Neuronal stem cell (in vitro differentiated cells): ENCODE measurements around the gene METTL8.

Experiments
- DNase-seq: peaks from one replicate; pipeline ENCODE4 v3.0.0-alpha.2; 2013; ENCODE audit warnings: low spot score
- H2AFZ ChIP-seq: one replicate; pipeline ENCODE4 v1.6.1; 2013; ENCODE audit warnings: mild to moderate bottlenecking, low read length, inconsistent platforms
- H2AK5ac ChIP-seq: 2 replicates; pipeline ENCODE4 v1.6.1; 2013; ENCODE audit warnings: low read depth, mild to moderate bottlenecking, inconsistent platforms, low read length, moderate library complexity, mixed read lengths
- H2BK120ac ChIP-seq: 2 replicates; pipeline ENCODE4 v1.6.1; 2013; ENCODE audit warnings: low read depth, mild to moderate bottlenecking, inconsistent platforms, low read length, moderate library complexity, mixed read lengths
- H2BK12ac ChIP-seq: one replicate; pipeline ENCODE4 v1.6.1; 2013; ENCODE audit warnings: low read length, inconsistent platforms
- H2BK15ac ChIP-seq: 2 replicates; pipeline ENCODE4 v1.6.1; 2013; ENCODE audit warnings: mild to moderate bottlenecking, low read length, inconsistent platforms, mixed read lengths
- H2BK5ac ChIP-seq: one replicate; pipeline ENCODE4 v1.6.1; 2013; ENCODE audit warnings: inconsistent platforms, mild to moderate bottlenecking, low read length, moderate library complexity
- H3K14ac ChIP-seq: one replicate; pipeline ENCODE4 v1.6.1; 2013; ENCODE audit warnings: low read length, inconsistent platforms
- H3K18ac ChIP-seq: 2 replicates; pipeline ENCODE4 v1.6.1; 2013; ENCODE audit warnings: low read length, inconsistent platforms
- H3K23ac ChIP-seq: 2 replicates; pipeline ENCODE4 v1.6.1; 2013; ENCODE audit warnings: low read depth, mild to moderate bottlenecking, mixed read lengths, low read length, inconsistent platforms; ENCODE audit not compliant: poor library complexity
- H3K27ac ChIP-seq: replicated peaks from 3 replicates; pipeline ENCODE4 v1.5.1; 2013; ENCODE audit warnings: low read length, inconsistent platforms
- H3K27me3 ChIP-seq, 3 experiments: 2 replicates each; pipeline ENCODE4 v1.6.1; 2013; ENCODE audit warnings: low read length in 3 of 3, mild to moderate bottlenecking in 2 of 3, inconsistent platforms in 1 of 3, low read depth in 1 of 3, mixed read lengths in 1 of 3, moderate library complexity in 1 of 3; ENCODE audit not compliant: control insufficient read depth in 3 of 3, insufficient read depth in 3 of 3
- H3K36me3 ChIP-seq, 2 donors: replicated peaks in 1 of 2; 2 replicates each; pipeline ENCODE4 v1.6.1; 2013; ENCODE audit warnings: low read length in 2 of 2; ENCODE audit not compliant: control insufficient read depth in 2 of 2, insufficient read depth in 2 of 2
- H3K4ac ChIP-seq: 2 replicates; pipeline ENCODE4 v1.6.1; 2013; ENCODE audit warnings: inconsistent platforms, mild to moderate bottlenecking, low read length, moderate library complexity
- H3K4me1 ChIP-seq, 2 donors: 1 replicate in 1 of 2; 2 replicates in 1 of 2; pipeline ENCODE4 v1.6.1; 2013; ENCODE audit warnings: low read length in 2 of 2, low read depth in 1 of 2; ENCODE audit not compliant: control insufficient read depth in 2 of 2, insufficient read depth in 1 of 2
- H3K4me2 ChIP-seq: one replicate; pipeline ENCODE4 v1.6.1; 2013; ENCODE audit warnings: mild to moderate bottlenecking, low read length, inconsistent platforms; ENCODE audit not compliant: insufficient read depth, poor library complexity, severe bottlenecking
- H3K4me3 ChIP-seq, 2 donors: 2 replicates each; pipeline ENCODE4 v1.5.1; 2013; ENCODE audit warnings: low read length in 2 of 2, mild to moderate bottlenecking in 2 of 2, inconsistent platforms in 1 of 2, moderate library complexity in 1 of 2
- H3K79me1 ChIP-seq: one replicate; pipeline ENCODE4 v1.6.1; 2013; ENCODE audit warnings: low read depth, mild to moderate bottlenecking, inconsistent platforms, low read length, moderate library complexity
- H3K9ac ChIP-seq: one replicate; pipeline ENCODE4 v1.6.1; 2013; ENCODE audit warnings: mild to moderate bottlenecking, low read depth, low read length, inconsistent platforms; ENCODE audit not compliant: poor library complexity
- H3K9me3 ChIP-seq, 2 donors: replicated peaks in 1 of 2; 2 replicates each; pipeline versions ENCODE3 to v1.6.1; 2013; ENCODE audit warnings: low read length in 2 of 2, mild to moderate bottlenecking in 2 of 2, inconsistent platforms in 1 of 2, low read depth in 1 of 2, mixed read lengths in 1 of 2, moderate library complexity in 1 of 2; ENCODE audit not compliant: control insufficient read depth in 2 of 2, insufficient read depth in 1 of 2
- H4K8ac ChIP-seq: one replicate; pipeline ENCODE4 v1.6.1; 2013; ENCODE audit warnings: low read depth, mild to moderate bottlenecking, inconsistent platforms, low read length, moderate library complexity
- H4K91ac ChIP-seq: one replicate; pipeline ENCODE4 v1.6.1; 2013; ENCODE audit warnings: low read length, low read depth, mild to moderate bottlenecking, inconsistent platforms; ENCODE audit not compliant: poor library complexity
- WGBS, 2 donors: extraction: QIAGEN DNeasy Blood & Tissue Kit; methylation state at CpG; one replicate each; pipeline ENCODE4 v1.1.7; 2013; ENCODE audit warnings: missing lambda C conversion rate in 2 of 2, mixed read lengths in 1 of 2; ENCODE audit not compliant: insufficient read length in 2 of 2, insufficient replicate concordance in 1 of 2; ENCODE audit errors: extremely low coverage in 2 of 2; 5-methylcytosine and 5-hydroxymethylcytosine counted together

METTL8 gene

DNA sequence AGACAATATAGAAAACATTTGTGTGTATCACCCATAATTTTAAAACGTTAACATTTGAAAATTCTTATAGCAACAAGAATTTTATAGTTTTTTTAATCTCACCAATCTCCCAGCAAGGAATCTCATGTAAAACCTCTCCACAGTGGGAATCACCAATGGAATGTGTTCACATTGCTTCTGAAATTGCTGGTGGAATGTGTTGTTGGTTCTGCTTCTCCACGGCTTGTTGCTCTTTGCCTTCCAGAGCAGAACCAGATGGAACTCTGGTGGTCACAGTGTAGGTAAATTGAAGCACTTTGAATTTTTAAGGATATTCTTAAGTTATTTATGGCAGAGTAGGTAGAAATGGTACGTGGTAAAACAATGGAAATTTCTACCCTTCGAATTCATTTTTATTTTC is 35.4 kb upstream of the METTL8 start:
- Histone ChIP-seq H4K8ac (no peak overlapping the region), H3K9ac (no peak overlapping the region), H3K4me3 (no peak overlapping the region), H2AK5ac (no peak overlapping the region), H2BK5ac (no peak overlapping the region), H3K36me3 (peaks cover 6 to 72% of the 10 kb centered on the region in 2 donors), H4K91ac (no peak overlapping the region), H2BK12ac (no peak overlapping the region), H2BK120ac (no peak overlapping the region), H3K23ac (no peak overlapping the region), H3K27ac (no peak overlapping the region), H3K9me3 (no peaks in the 10 kb centered on the region), H3K4me1 (no peaks in the 10 kb centered on the region), H3K27me3 (no peaks in the 10 kb centered on the region), H2BK15ac (no peak overlapping the region), H3K4me2 (no peak overlapping the region), H2AFZ (no peak overlapping the region), H3K4ac (no peak overlapping the region), H3K14ac (no peak overlapping the region), H3K79me1 (no peaks in the 10 kb centered on the region), H3K18ac (no peak overlapping the region)
- DNase-seq: no peak
- no CpG with 5 or more reads among the region's 4 CpGs for whole genome bisulfite sequencing, 2 donors

GRCh38 chr2:171460537-171460936 is 26.7 kb upstream of the METTL8 start:
- H4K8ac ChIP-seq: no peak overlapping the region
- no peak overlapping the region for H3K14ac ChIP-seq
- H3K9me3 ChIP-seq: peaks cover 0 to 22% of the 10 kb centered on the region in 2 donors
- no CpG with 5 or more reads among the region's 1 CpG for WGBS, 2 donors
- no peak overlapping the region for H3K4ac ChIP-seq
- H3K18ac ChIP-seq: no peak overlapping the region
- H3K4me1 ChIP-seq: no peaks in the 10 kb centered on the region
- H2BK120ac ChIP-seq: no peak overlapping the region
- no peak overlapping the region for H3K4me3 ChIP-seq
- H3K27me3 ChIP-seq: no peaks in the 10 kb centered on the region
- no peak overlapping the region for H2BK15ac ChIP-seq
- no peak overlapping the region for H2BK5ac ChIP-seq
- H3K23ac ChIP-seq: no peak overlapping the region
- no peaks in the 10 kb centered on the region for H3K79me1 ChIP-seq
- H2BK12ac ChIP-seq: no peak overlapping the region
- no peak overlapping the region for H2AFZ ChIP-seq
- H3K27ac ChIP-seq: no peak overlapping the region
- no peak overlapping the region for H3K4me2 ChIP-seq
- no peak for DNase-seq
- H4K91ac ChIP-seq: no peak overlapping the region
- H3K36me3 ChIP-seq: peaks cover 5 to 80% of the 10 kb centered on the region in 2 donors
- H2AK5ac ChIP-seq: no peak overlapping the region
- H3K9ac ChIP-seq: no peak overlapping the region

DNA sequence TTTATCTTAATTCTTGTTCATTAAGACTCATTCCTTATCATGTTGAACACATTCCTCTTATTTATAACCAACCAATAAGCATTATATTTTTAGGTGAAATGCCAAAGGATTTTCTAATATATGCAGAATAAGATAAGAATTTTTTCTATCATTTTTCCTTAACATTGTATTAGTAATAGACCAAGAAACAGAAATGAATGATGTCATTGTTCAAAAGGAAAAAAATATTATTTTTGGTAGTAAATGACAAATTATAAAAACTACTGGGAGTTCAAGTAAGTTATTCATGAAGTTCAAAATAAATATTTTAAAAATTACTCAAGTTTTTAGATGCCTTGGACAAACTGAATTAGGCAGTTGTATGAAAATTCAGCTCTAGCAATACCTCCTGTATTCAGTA is 25.7 kb upstream of the METTL8 start:
- H4K8ac ChIP-seq: no peak overlapping the region
- no peak overlapping the region for H3K4ac ChIP-seq
- H3K79me1 ChIP-seq: no peaks in the 10 kb centered on the region
- H3K4me1 ChIP-seq: no peaks in the 10 kb centered on the region
- no peak overlapping the region for H2AK5ac ChIP-seq
- H4K91ac ChIP-seq: no peak overlapping the region
- H2BK12ac ChIP-seq: no peak overlapping the region
- no peaks in the 10 kb centered on the region for H3K27me3 ChIP-seq
- H2AFZ ChIP-seq: no peak overlapping the region
- H3K9ac ChIP-seq: no peak overlapping the region
- H3K23ac ChIP-seq: no peak overlapping the region
- no peak overlapping the region for H2BK120ac ChIP-seq
- DNase-seq: no peak
- no peak overlapping the region for H2BK15ac ChIP-seq
- peaks cover 0 to 28% of the 10 kb centered on the region in 2 donors for H3K9me3 ChIP-seq
- H3K36me3 ChIP-seq: peaks cover 7 to 89% of the 10 kb centered on the region in 2 donors
- no peak overlapping the region for H3K4me3 ChIP-seq
- H2BK5ac ChIP-seq: no peak overlapping the region
- no peak overlapping the region for H3K18ac ChIP-seq
- H3K14ac ChIP-seq: no peak overlapping the region
- no peak overlapping the region for H3K4me2 ChIP-seq
- H3K27ac ChIP-seq: no peak overlapping the region

GRCh38 chr2:171452773-171453172 is 19.0 kb upstream of the METTL8 start:
- Histone ChIP-seq H2BK15ac (no peak overlapping the region), H3K4ac (no peak overlapping the region), H3K14ac (no peak overlapping the region), H2AFZ (no peak overlapping the region), H3K23ac (no peak overlapping the region), H3K4me2 (no peak overlapping the region), H3K9me3 (peaks cover 0 to 20% of the 10 kb centered on the region in 2 donors), H2BK5ac (no peak overlapping the region), H3K18ac (no peak overlapping the region), H3K4me1 (no peaks in the 10 kb centered on the region), H3K79me1 (no peaks in the 10 kb centered on the region), H3K4me3 (no peak overlapping the region), H2AK5ac (no peak overlapping the region), H4K91ac (no peak overlapping the region), H3K36me3 (peaks cover 12 to 96% of the 10 kb centered on the region in 2 donors), H3K27me3 (no peaks in the 10 kb centered on the region), H3K27ac (no peak overlapping the region), H3K9ac (no peak overlapping the region), H2BK12ac (no peak overlapping the region), H2BK120ac (no peak overlapping the region), H4K8ac (no peak overlapping the region)
- no peak for DNase-seq
- no CpG with 5 or more reads among the region's 4 CpGs for WGBS, 2 donors
